HepG2 (cell line): ENCODE results near the gene CD200. TPM values are rescaled to one million over a fixed set of nuclear protein-coding genes. Genes with fewer than 3 reads are reported as not detected.

ENCODE experiments used
- polyA plus RNA-seq, 8 experiments: library from polyadenylated mRNA; depleted of rRNA in 3 of 8; stranded (reverse) in 7 of 8; unstranded in 1 of 8; fragments of >200 nt; fragmentation: Illumina TruSeq in 4 of 8; extraction: Trizol in 4 of 8; gene quantifications; 2 replicates each; pipeline versions ENCODE4 v1.2.1 to v1.2.3, GENCODE V29; 2011 to 2016; ENCODE audit warnings: low read depth in 4 of 8, missing spikeins in 1 of 8, mixed read lengths in 1 of 8; ENCODE audit not compliant: insufficient read depth in 1 of 8
- total RNA-seq, 5 experiments: library from RNA; depleted of rRNA; stranded (reverse); fragments of >200 nt; fragmentation: Illumina TruSeq; extraction: Trizol; gene quantifications; 2 replicates each; pipeline ENCODE4 v1.2.3, GENCODE V29; 2016; ENCODE audit warnings: low read depth in 1 of 5

The CD200 gene
- total and polyA plus RNA-seq, 2 of the 13 experiments (the other 11 are each of a cell fraction or from before 2014, with no cell fraction given) = not detected

Other genes starting within 250 kb of the CD200 start
- gene C3orf52, start 246.8 kb upstream of the CD200 start, total RNA-seq (2016; rRNA removed; fragmentation: Illumina TruSeq; extraction: Trizol) = 1.0 and 1.2 TPM in 2 replicates
- gene C3orf52, start 246.8 kb upstream of the CD200 start, polyA plus RNA-seq (2011; rRNA removed) = 0.79 and 1.1 TPM in 2 replicates
- not detected in 2 replicates for gene GCSAM, start 199.9 kb upstream of the CD200 start, total RNA-seq (2016; rRNA removed; fragmentation: Illumina TruSeq; extraction: Trizol)
- gene GCSAM, start 199.9 kb upstream of the CD200 start, polyA plus RNA-seq (2011; rRNA removed) = not detected in 2 replicates
- not detected in 2 replicates for gene SLC9C1, start 38.9 kb upstream of the CD200 start, total RNA-seq (2016; rRNA removed; fragmentation: Illumina TruSeq; extraction: Trizol)
- gene SLC9C1, start 38.9 kb upstream of the CD200 start, polyA plus RNA-seq (2011; rRNA removed) = not detected in 2 replicates
- not detected in 2 replicates for gene BTLA, start 166.3 kb downstream of the CD200 start, total RNA-seq (2016; rRNA removed; fragmentation: Illumina TruSeq; extraction: Trizol)
- gene BTLA, start 166.3 kb downstream of the CD200 start, polyA plus RNA-seq (2011; rRNA removed) = not detected in 2 replicates
- 34.8 and 43.3 TPM in 2 replicates for gene ATG3, start 228.8 kb downstream of the CD200 start, total RNA-seq (2016; rRNA removed; fragmentation: Illumina TruSeq; extraction: Trizol)
- gene ATG3, start 228.8 kb downstream of the CD200 start, polyA plus RNA-seq (2011; rRNA removed) = 15.0 and 19.6 TPM in 2 replicates
- 26.5 and 36.4 TPM in 2 replicates for gene SLC35A5, start 228.9 kb downstream of the CD200 start, total RNA-seq (2016; rRNA removed; fragmentation: Illumina TruSeq; extraction: Trizol)
- gene SLC35A5, start 228.9 kb downstream of the CD200 start, polyA plus RNA-seq (2011; rRNA removed) = 13.2 and 15.5 TPM in 2 replicates